HUES64 (cell line): ENCODE measurements around the gene CD58.

Source experiments
- H3K27ac ChIP-seq: 2 replicates; pipeline ENCODE4 v1.7.0; 2013; ENCODE audit warnings: low read depth, low read length, inconsistent platforms
- H3K27me3 ChIP-seq: 2 replicates; pipeline ENCODE4 v1.6.1; 2013; ENCODE audit warnings: mild to moderate bottlenecking, low read length; ENCODE audit not compliant: insufficient read depth
- H3K36me3 ChIP-seq: 2 replicates; pipeline ENCODE4 v1.6.1; 2013; ENCODE audit warnings: mild to moderate bottlenecking, low read length; ENCODE audit not compliant: insufficient read depth
- H3K4me1 ChIP-seq: 2 replicates; pipeline ENCODE4 v1.6.1; 2013; ENCODE audit warnings: mild to moderate bottlenecking, low read length, moderate library complexity; ENCODE audit not compliant: insufficient read depth
- H3K4me3 ChIP-seq: 2 replicates; pipeline ENCODE4 v1.5.1; 2013; ENCODE audit warnings: mild to moderate bottlenecking, low read length, moderate library complexity
- H3K9ac ChIP-seq: 2 replicates; pipeline ENCODE4 v1.6.1; 2013; ENCODE audit warnings: mild to moderate bottlenecking, low read depth, low read length
- H3K9me3 ChIP-seq: 2 replicates; pipeline ENCODE4 v1.6.1; 2013; ENCODE audit warnings: low read depth, low read length; ENCODE audit not compliant: insufficient read depth
- WGBS: fragments of 150-250, 120-280 bp; methylation state at CpG from one replicate; pipeline ENCODE4 v1.1.7; 2013; ENCODE audit warnings: missing lambda C conversion rate; 5-methylcytosine and 5-hydroxymethylcytosine counted together

CD58 gene

GRCh38 chr1:116534014-116534739 is 36.6 kb downstream of the CD58 start:
- peaks cover 3% of the 10 kb centered on the region; the same call in 1 of the 2 replicates for H3K36me3 ChIP-seq
- no peaks in the 10 kb centered on the region for H3K27me3 ChIP-seq
- H3K9me3 ChIP-seq: no peaks in the 10 kb centered on the region
- no peaks in the 10 kb centered on the region for H3K4me1 ChIP-seq
- no peak overlapping the region for H3K9ac ChIP-seq
- no peak overlapping the region for H3K4me3 ChIP-seq
- no peak overlapping the region for H3K27ac ChIP-seq
- WGBS: 97% methylated on average over 45 of the region's 45 CpGs

GRCh38 chr1:116533429-116533820 is 37.4 kb downstream of the CD58 start:
- Histone ChIP-seq H3K4me3 (no peak overlapping the region), H3K27ac (no peak overlapping the region), H3K9me3 (no peaks in the 10 kb centered on the region), H3K4me1 (no peaks in the 10 kb centered on the region), H3K36me3 (peaks cover 3% of the 10 kb centered on the region; the same call in 1 of the 2 replicates), H3K27me3 (no peaks in the 10 kb centered on the region), H3K9ac (no peak overlapping the region)
- 98% methylated on average over 3 of the region's 3 CpGs for whole genome bisulfite sequencing

- H3K9ac ChIP-seq: no peak overlapping the region
- no peaks in the 10 kb centered on the region for H3K4me1 ChIP-seq
- no peaks in the 10 kb centered on the region for H3K27me3 ChIP-seq
- H3K36me3 ChIP-seq: peaks cover 3% of the 10 kb centered on the region; the same call in 1 of the 2 replicates
- no peak overlapping the region for H3K27ac ChIP-seq
- no peak overlapping the region for H3K4me3 ChIP-seq
- 95% methylated on average over 23 of the region's 23 CpGs for WGBS
- H3K9me3 ChIP-seq: no peaks in the 10 kb centered on the region
These were observed 38.0 kb downstream of the CD58 start for GRCh38 chr1:116532671-116533428.

GRCh38 chr1:116531917-116532316 is 38.9 kb downstream of the CD58 start:
- H3K36me3 ChIP-seq: peaks cover 3% of the 10 kb centered on the region; the same call in 1 of the 2 replicates
- no peak overlapping the region for H3K9ac ChIP-seq
- WGBS: 91% methylated on average over 13 of the region's 13 CpGs

GRCh38 chr1:116529681-116530080 is 41.1 kb downstream of the CD58 start:
- H3K9me3 ChIP-seq: no peaks in the 10 kb centered on the region
- H3K4me3 ChIP-seq: no peak overlapping the region
- WGBS: 92% methylated on average over 2 of the region's 3 CpGs
- no peak overlapping the region for H3K9ac ChIP-seq
- H3K27me3 ChIP-seq: no peaks in the 10 kb centered on the region
- H3K4me1 ChIP-seq: no peaks in the 10 kb centered on the region
- no peak overlapping the region for H3K27ac ChIP-seq
- peaks cover 3% of the 10 kb centered on the region; the same call in 1 of the 2 replicates for H3K36me3 ChIP-seq

More at GRCh38 chr1:116531917-116532316, 38.9 kb downstream of the CD58 start:
- no peaks in the 10 kb centered on the region for H3K9me3 ChIP-seq
- no peaks in the 10 kb centered on the region for H3K4me1 ChIP-seq
- H3K4me3 ChIP-seq: no peak overlapping the region
- no peaks in the 10 kb centered on the region for H3K27me3 ChIP-seq
- no peak overlapping the region for H3K27ac ChIP-seq

- Histone ChIP-seq H3K27me3 (no peaks in the 10 kb centered on the region), H3K9me3 (no peaks in the 10 kb centered on the region), H3K4me1 (no peaks in the 10 kb centered on the region), H3K36me3 (peaks cover 3% of the 10 kb centered on the region; the same call in 1 of the 2 replicates), H3K9ac (no peak overlapping the region), H3K4me3 (no peak overlapping the region), H3K27ac (no peak overlapping the region)
- 89% methylated on average over 3 of the region's 3 CpGs for WGBS
These were observed 41.6 kb downstream of the CD58 start for GRCh38 chr1:116529199-116529631.

- WGBS: 64% methylated on average over 1 of the region's 1 CpG
- H3K9ac ChIP-seq: no peak overlapping the region
- no peaks in the 10 kb centered on the region for H3K9me3 ChIP-seq
- no peak overlapping the region for H3K27ac ChIP-seq
- peaks cover under 1% of the 10 kb centered on the region; the same call in 1 of the 2 replicates for H3K36me3 ChIP-seq
- no peak overlapping the region for H3K4me3 ChIP-seq
- no peaks in the 10 kb centered on the region for H3K4me1 ChIP-seq
- no peaks in the 10 kb centered on the region for H3K27me3 ChIP-seq
These were observed 42.3 kb downstream of the CD58 start for GRCh38 chr1:116528329-116529083.

GRCh38 chr1:116525440-116525839 is 45.4 kb downstream of the CD58 start:
- no peak overlapping the region for H3K9ac ChIP-seq
- no peak overlapping the region for H3K4me3 ChIP-seq
- no peak overlapping the region for H3K27ac ChIP-seq
- H3K4me1 ChIP-seq: no peaks in the 10 kb centered on the region
- WGBS: 92% methylated on average over 2 of the region's 2 CpGs
- H3K27me3 ChIP-seq: no peaks in the 10 kb centered on the region
- no peaks in the 10 kb centered on the region for H3K36me3 ChIP-seq
- no peaks in the 10 kb centered on the region for H3K9me3 ChIP-seq

GRCh38 chr1:116521186-116521585 is 49.6 kb downstream of the CD58 start:
- H3K27me3 ChIP-seq: no peaks in the 10 kb centered on the region
- H3K4me3 ChIP-seq: no peak overlapping the region
- WGBS: 96% methylated on average over 3 of the region's 3 CpGs
- H3K9ac ChIP-seq: no peak overlapping the region
- no peaks in the 10 kb centered on the region for H3K9me3 ChIP-seq
- H3K27ac ChIP-seq: no peak overlapping the region
- H3K36me3 ChIP-seq: no peaks in the 10 kb centered on the region
- H3K4me1 ChIP-seq: no peaks in the 10 kb centered on the region

- H3K9me3 ChIP-seq: no peaks in the 10 kb centered on the region
- no peaks in the 10 kb centered on the region for H3K36me3 ChIP-seq
- WGBS: 96% methylated on average over 3 of the region's 3 CpGs
- H3K27me3 ChIP-seq: no peaks in the 10 kb centered on the region
- no peaks in the 10 kb centered on the region for H3K4me1 ChIP-seq
- no peak overlapping the region for H3K27ac ChIP-seq
- no peak overlapping the region for H3K9ac ChIP-seq
- H3K4me3 ChIP-seq: no peak overlapping the region
These were observed 52.4 kb downstream of the CD58 start for GRCh38 chr1:116518400-116518799.

GRCh38 chr1:116516631-116517030 is 54.2 kb downstream of the CD58 start:
- Histone ChIP-seq H3K9me3 (no peaks in the 10 kb centered on the region), H3K27ac (no peak overlapping the region), H3K4me1 (no peaks in the 10 kb centered on the region), H3K4me3 (no peak overlapping the region), H3K9ac (no peak overlapping the region), H3K36me3 (no peaks in the 10 kb centered on the region), H3K27me3 (no peaks in the 10 kb centered on the region)
- WGBS: 93% methylated on average over 5 of the region's 5 CpGs
